Gastrocnemius medialis (tissue), 4 donors: Measurements from ENCODE around the gene KCNIP1. TPM values are rescaled to one million over a fixed set of nuclear protein-coding genes. Genes with fewer than 3 reads are reported as not detected.

Experiments used
- ATAC-seq, 2 donors: fragments of 150-250 bp; one replicate each; pipeline ENCODE4 v1.9.1; 2016
- DNase-seq, 2 donors: peaks; one replicate each; pipeline ENCODE4 v3.0.0-alpha.2; 2019
- H3K27ac ChIP-seq, 4 donors: fragments of 200-600 bp; sonication (generic); 1 replicate in 1 of 4; 2 replicates in 3 of 4; pipeline ENCODE4 v1.5.1; 2016 to 2018; ENCODE audit warnings: mild to moderate bottlenecking in 2 of 4, moderate library complexity in 1 of 4
- H3K27me3 ChIP-seq, 3 donors: fragments of 200-600 bp; sonication (generic) in 2 of 3; 1 replicate in 1 of 3; 2 replicates in 2 of 3; pipeline versions ENCODE4 v1.5.1 to v1.6.0; 2016 to 2019; ENCODE audit warnings: mild to moderate bottlenecking in 1 of 3, moderate library complexity in 1 of 3
- H3K36me3 ChIP-seq, 2 donors: fragments of 200-600 bp; sonication (generic) in 1 of 2; one replicate each; pipeline ENCODE4 v1.5.1; 2017 to 2018
- H3K4me1 ChIP-seq, 2 donors: fragments of 200-600 bp; sonication (generic) in 1 of 2; one replicate each; pipeline ENCODE4 v1.5.1; 2016 to 2017; ENCODE audit warnings: mild to moderate bottlenecking in 2 of 2
- H3K4me3 ChIP-seq, 4 donors: fragments of 200-600 bp; sonication (generic) in 3 of 4; 1 replicate in 1 of 4; 2 replicates in 3 of 4; pipeline ENCODE4 v1.5.1; 2016 to 2019; ENCODE audit warnings: mild to moderate bottlenecking in 2 of 4
- H3K9me3 ChIP-seq, 3 donors: fragments of 200-600 bp; sonication (generic) in 2 of 3; 1 replicate in 1 of 3; 2 replicates in 2 of 3; pipeline ENCODE4 v1.5.1; 2016 to 2019
- CTCF ChIP-seq, 5 experiments: fragments of 450-650 bp in 3 of 5; fragments of 200-600 bp in 2 of 5; sonication (generic) in 2 of 5; IDR thresholded peaks in 4 of 5; conservative IDR thresholded peaks in 1 of 5; 1 replicate in 4 of 5; 2 replicates in 1 of 5; pipeline ENCODE4 v1.5.1; 2016 to 2019; ENCODE audit warnings: antibody characterized with exemption in 5 of 5, mild to moderate bottlenecking in 3 of 5, moderate library complexity in 3 of 5
- POLR2A ChIP-seq, 2 donors: fragments of 450-650 bp; IDR thresholded peaks; one replicate each; pipeline ENCODE4 v1.6.1; 2017; ENCODE audit warnings: antibody characterized with exemption in 2 of 2, mild to moderate bottlenecking in 2 of 2, moderate library complexity in 2 of 2
- in situ Hi-C, 4 donors: fragments of 200-750 bp; cut with MboI; loops; one replicate each; pipeline versions ENCODE4 v1.15.0 to v1.8.0; 2017; ENCODE audit warnings: low sequenced_read_pairs in 4 of 4
- intact Hi-C: fragments of 100-400 bp; cut with DNase I; formaldehyde crosslinking; loops from one replicate; pipeline ENCODE4 v1.15.1; 2023; ENCODE audit warnings: low total_unique reads
- total RNA-seq, 4 donors: library from RNA; depleted of rRNA; stranded (reverse); fragments of >200 nt; gene quantifications; one replicate each; pipeline versions ENCODE4 v1.1.0 to v1.2.3, GENCODE V29; 2016

Gene KCNIP1
- total RNA-seq, 4 donors from 2014 or later: not detected

DNA sequence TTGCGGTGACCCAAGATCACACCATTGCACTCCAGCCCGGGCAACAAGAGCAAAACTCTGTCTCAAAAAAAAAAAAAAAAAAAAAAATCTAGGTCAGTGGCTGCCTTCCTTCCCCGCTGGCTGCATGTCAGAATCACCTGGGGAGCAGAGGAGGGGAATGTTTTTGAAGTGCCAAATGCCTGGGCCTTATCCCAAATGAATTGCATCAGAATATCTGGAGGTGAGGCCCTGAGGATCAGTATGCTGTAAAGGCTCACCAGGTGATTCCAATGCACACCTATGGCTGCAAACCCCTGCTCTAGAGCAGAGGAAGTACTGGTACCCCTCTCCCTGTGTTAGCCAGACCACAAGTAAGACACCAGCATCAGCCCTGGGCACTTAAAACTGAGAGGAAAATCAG is 235.0 kb downstream of the KCNIP1 start:
- TF ChIP-seq CTCF (IDR thresholded peaks at IDR 0.05 in 4 of 5, conservative IDR thresholded peaks at IDR 0.05 in 1 of 5) (no peak), POLR2A (IDR thresholded peaks at IDR 0.05) (no peak)

DNA sequence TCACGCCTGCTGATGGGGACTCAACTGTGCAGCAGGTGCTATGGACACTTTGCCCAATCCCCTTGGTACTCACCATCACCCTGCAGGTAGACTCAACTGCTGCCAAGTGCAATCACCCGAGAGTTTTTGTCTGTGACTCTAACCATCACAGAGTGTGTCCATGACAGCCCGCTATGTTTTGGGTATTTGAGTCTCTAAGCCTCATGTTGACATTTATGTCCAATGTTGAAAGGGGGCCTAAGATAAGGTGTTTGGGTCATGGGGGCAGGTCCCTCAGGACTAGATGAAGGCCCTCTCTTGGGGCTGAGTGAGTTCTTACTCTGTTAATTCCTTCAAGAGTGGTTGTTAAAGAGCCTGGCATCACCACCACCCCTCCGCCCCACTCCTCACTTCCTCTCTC is 235.6 kb downstream of the KCNIP1 start:
- H3K9me3 ChIP-seq: no peaks in the 10 kb centered on the region
- no peak overlapping the region for H3K27ac ChIP-seq
- peaks cover 0 to 4% (median 3%) of the 10 kb centered on the region in 3 donors for H3K27me3 ChIP-seq
- no peak for TF ChIP-seq POLR2A (IDR thresholded peaks at IDR 0.05)
- TF ChIP-seq CTCF (IDR thresholded peaks at IDR 0.05 in 4 of 5, conservative IDR thresholded peaks at IDR 0.05 in 1 of 5): no peak
- no peaks in the 10 kb centered on the region for H3K4me1 ChIP-seq
- no peaks in the 10 kb centered on the region for H3K36me3 ChIP-seq
- DNase-seq: no peak
- in situ Hi-C loops: loop anchor here in 3 of 4 donors (25.0 kb wide), 1 partner anchor 598 kb away; no protein-coding TSS in a partner anchor
- ATAC-seq: no peak
- no peak overlapping the region for H3K4me3 ChIP-seq
- intact Hi-C loops: no loop called here

More for the DNA sequence above, 235.0 kb downstream of the KCNIP1 start:
- Histone ChIP-seq H3K9me3 (no peaks in the 10 kb centered on the region), H3K4me1 (no peaks in the 10 kb centered on the region), H3K4me3 (no peak overlapping the region), H3K27ac (no peak overlapping the region), H3K27me3 (peaks cover 0 to 2% (median under 1%) of the 10 kb centered on the region in 3 donors), H3K36me3 (no peaks in the 10 kb centered on the region)
- no peak for ATAC-seq
- intact Hi-C loops (no loop called here), in situ Hi-C loops (loop anchor here in 3 of 4 donors (25.0 kb wide), 1 partner anchor 598 kb away; no protein-coding TSS in a partner anchor)
- DNase-seq: no peak

GRCh38 chr5:170740551-170741205 is 236.9 kb downstream of the KCNIP1 start:
- Histone ChIP-seq H3K4me3 (no peak overlapping the region), H3K4me1 (peaks cover 4 to 8% of the 10 kb centered on the region in 2 donors), H3K9me3 (no peaks in the 10 kb centered on the region), H3K36me3 (no peaks in the 10 kb centered on the region), H3K27ac (no peak overlapping the region), H3K27me3 (peaks cover 0 to 4% (median 3%) of the 10 kb centered on the region in 3 donors)
- TF ChIP-seq POLR2A (IDR thresholded peaks at IDR 0.05): no peak
- in situ Hi-C loops (loop anchor here in 3 of 4 donors (25.0 kb wide), 1 partner anchor 597 kb away; no protein-coding TSS in a partner anchor), intact Hi-C loops (no loop called here)
- DNase-seq: no peak
- ATAC-seq: no peak

DNA sequence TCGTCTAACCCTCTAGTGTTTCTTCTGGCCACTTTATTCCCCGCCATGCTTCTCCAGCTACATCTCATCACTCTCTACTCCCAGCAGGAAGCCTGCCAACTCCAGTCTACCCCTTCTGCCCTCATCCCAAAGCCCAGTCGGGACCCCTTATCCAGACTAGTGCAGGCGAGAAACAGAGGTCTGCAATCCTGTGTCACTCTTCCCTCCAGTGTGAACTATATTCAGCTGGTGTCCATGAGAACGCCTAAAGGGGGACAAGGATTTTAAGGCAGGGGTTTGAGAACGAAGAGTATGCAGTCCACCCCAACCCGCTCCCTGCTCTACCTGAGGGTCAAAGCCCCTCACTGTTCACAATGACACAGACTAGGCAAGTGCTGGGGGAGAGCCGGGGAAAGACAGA is 238.0 kb downstream of the KCNIP1 start:
- DNase-seq: no peak
- no peaks in the 10 kb centered on the region for H3K36me3 ChIP-seq
- intact Hi-C loops (no loop called here), in situ Hi-C loops (loop anchor here in 3 of 4 donors (25.0 kb wide), 1 partner anchor 596 kb away; no protein-coding TSS in a partner anchor)
- peaks cover 0 to 4% (median 3%) of the 10 kb centered on the region in 3 donors for H3K27me3 ChIP-seq
- TF ChIP-seq CTCF (IDR thresholded peaks at IDR 0.05 in 4 of 5, conservative IDR thresholded peaks at IDR 0.05 in 1 of 5) (no peak), POLR2A (IDR thresholded peaks at IDR 0.05) (no peak)
- H3K27ac ChIP-seq: no peak overlapping the region
- ATAC-seq: no peak
- H3K4me3 ChIP-seq: no peak overlapping the region
- H3K9me3 ChIP-seq: no peaks in the 10 kb centered on the region
- peaks cover 4 to 11% of the 10 kb centered on the region in 2 donors for H3K4me1 ChIP-seq

GRCh38 chr5:170743876-170744212 is 240.0 kb downstream of the KCNIP1 start:
- H3K9me3 ChIP-seq: no peaks in the 10 kb centered on the region
- no peaks in the 10 kb centered on the region for H3K36me3 ChIP-seq
- in situ Hi-C loops (loop anchor here in 3 of 4 donors (25.0 kb wide), 1 partner anchor 593 kb away; no protein-coding TSS in a partner anchor), intact Hi-C loops (loop anchor here (1.0 kb wide), 1 partner anchor 47 kb away; no protein-coding TSS in a partner anchor)
- no peak overlapping the region for H3K27ac ChIP-seq
- peaks cover 0 to 4% (median 3%) of the 10 kb centered on the region in 3 donors for H3K27me3 ChIP-seq
- no peak overlapping the region for H3K4me3 ChIP-seq
- no peak for ATAC-seq
- peaks cover 4 to 11% of the 10 kb centered on the region in 2 donors for H3K4me1 ChIP-seq
- TF ChIP-seq POLR2A (IDR thresholded peaks at IDR 0.05) (no peak), CTCF (IDR thresholded peaks at IDR 0.05 in 4 of 5, conservative IDR thresholded peaks at IDR 0.05 in 1 of 5) (no peak)
- no peak for DNase-seq
